NCI-H460 (cell line): Measurements from ENCODE around the gene CUBN. TPM values are rescaled to one million over a fixed set of nuclear protein-coding genes. Genes with fewer than 3 reads are reported as not detected.
A peak's percentile ranks its signal among the peaks of the same experiment; 100 is the strongest.

Experiments used
- DNase-seq: peaks from one replicate; pipeline ENCODE4 v3.0.0-alpha.2; 2016; ENCODE audit warnings: low read depth; ENCODE audit errors: extremely low read depth
- total RNA-seq: library from RNA; depleted of rRNA; stranded (reverse); fragments of >200 nt; shearing (Covaris generic); gene quantifications from 2 replicates; pipeline ENCODE4 v1.2.3, GENCODE V29; 2014

The CUBN gene
- total RNA-seq, 1 experiment from 2014 or later, result 0.67 TPM

DNA sequence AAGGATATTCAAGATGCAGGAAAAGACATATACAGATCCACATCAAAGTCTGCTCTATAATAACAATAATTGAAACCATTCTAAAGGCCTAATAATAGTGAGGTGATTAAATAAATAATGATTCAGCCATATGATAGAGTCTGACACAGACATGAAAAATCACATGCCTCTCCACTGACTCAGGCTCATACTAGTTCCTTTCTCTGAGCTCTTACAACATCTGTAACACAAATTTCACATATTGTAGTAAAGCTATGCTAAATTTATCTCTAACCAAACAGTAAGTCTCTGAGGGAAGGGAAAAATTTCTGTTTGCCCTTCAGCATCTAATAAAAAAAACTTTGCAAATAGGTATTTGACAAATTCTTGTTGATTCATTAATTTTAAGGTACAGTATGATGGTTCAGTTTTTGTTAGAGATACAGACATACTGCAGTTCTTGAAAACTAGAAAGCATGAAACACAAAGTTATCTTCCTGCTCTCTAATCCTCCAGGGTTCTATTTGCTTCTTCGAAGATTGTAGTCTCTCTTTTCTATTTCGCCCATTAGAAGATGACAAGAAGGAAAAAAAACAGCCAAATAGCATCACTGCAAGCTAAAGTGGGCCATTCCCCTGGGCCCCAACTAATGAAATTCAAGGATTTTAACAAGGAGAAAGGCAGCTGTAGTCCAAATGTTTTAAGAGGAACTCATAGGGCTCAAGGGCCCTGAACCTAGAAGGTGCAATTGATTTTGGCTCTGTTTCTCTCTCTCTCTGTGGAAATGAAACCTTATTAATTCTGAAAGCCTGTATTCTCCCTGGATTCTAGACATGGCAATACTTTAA is 53.9 kb downstream of the CUBN start:
- peak; percentile 82 for DNase-seq

DNA sequence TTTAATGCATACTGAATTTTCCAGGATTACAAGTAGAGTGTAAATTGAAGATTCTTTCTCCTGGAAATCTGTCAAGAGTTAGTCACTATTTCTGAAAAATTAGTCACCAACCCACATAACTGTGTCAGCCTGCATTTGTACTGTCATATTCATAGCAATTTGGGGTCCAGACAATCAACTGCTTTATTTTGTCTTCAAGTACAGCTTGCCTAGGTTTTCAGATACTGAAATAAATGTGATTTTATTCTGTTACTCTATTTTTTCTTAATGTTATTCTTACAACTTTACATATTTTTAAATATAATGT is 55.1 kb downstream of the CUBN start:
- no peak for DNase-seq

DNA sequence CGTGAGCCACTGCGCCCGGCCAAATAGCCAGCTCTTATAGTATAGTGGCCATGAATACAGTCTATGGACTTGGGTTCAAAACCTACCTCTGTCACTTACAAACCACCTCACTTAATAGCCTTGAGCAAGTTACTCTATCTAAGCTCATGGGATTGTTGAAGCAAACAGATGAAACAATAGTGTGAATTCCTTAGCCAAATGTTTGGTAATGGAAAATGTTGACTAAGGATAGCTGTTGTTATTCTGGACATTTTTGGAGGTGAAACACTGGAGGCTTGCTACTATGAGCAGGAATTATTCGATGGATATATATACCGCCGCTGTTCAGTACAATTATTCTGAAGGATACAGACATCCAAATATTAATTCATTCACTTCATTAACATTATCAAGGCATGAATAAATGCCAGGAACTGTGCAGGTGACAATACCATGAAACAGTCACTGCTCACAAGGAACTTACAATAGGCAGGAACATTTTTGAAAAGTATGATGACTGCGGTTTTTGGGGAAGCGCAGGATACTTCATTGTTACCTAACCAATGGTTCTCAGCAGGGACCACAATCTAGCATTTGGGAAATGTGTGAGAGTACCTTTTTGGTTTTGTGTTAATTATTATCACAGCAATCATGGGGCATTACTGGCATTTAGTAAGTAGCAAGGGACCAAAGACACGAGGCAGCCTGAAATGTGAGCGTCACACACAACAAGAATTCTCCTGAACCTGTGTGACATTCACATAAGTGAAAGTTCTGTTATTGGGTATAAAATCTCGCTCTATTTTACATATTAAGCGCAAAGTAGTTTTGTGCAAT is 55.7 kb downstream of the CUBN start:
- DNase-seq, result no peak

DNA sequence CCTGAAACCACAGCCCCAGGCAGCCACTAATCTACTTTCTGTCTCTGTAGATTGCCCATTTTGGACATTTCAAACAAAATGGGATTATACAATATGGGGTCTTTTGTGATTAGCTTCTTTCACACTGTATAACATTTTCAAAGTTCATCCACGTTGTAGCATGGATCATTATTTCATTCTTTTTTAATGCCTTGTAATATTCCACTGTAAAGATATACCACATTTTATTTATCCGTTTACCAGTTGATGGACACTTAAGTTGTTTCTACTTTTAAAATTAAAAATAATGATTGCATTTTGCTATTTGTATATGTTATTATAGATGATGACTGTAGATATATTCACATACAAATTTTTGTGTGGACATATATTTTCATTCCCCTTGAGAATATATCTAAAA is 60.7 kb downstream of the CUBN start:
- DNase-seq, result no peak

DNA sequence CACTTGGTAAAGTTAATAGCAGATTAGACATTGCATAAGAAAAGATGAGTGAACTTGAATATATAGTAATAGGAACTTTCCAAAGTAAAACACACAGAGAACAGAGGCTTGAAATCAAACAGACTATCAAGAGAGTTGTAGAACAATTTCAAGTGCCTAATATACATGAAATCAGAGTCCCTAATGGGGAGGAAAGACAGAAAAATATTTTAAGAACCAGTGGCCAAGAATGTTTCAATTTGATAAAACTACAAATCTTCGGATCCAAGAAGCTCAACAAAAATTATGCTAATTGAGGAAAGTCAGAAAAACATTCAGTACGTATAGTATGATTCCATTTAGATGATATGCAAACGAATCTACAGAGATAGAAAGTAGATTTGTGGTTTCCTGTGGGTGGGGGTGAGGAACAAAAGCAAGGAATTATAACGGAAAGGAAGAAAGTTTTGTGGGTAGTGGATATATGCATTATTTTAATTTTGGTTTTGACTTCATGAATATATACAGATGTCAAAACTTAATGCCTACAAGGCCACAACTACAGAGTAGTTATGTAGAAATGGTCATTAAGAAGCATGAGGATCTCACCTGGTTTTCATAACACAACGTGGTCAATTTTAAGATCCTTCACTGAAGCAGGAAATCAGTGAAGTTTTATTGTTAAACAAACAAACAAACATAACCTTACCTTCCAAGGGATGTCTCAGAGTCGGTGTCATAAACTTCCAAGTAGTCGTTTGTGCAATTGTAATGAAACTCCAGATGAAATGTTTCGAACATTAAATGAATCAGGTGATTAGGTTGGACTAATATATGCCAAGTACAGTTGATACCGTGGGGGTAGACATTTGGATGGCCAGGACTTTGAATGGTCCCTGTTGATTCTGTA is 62.0 kb downstream of the CUBN start:
- no peak for DNase-seq

DNA sequence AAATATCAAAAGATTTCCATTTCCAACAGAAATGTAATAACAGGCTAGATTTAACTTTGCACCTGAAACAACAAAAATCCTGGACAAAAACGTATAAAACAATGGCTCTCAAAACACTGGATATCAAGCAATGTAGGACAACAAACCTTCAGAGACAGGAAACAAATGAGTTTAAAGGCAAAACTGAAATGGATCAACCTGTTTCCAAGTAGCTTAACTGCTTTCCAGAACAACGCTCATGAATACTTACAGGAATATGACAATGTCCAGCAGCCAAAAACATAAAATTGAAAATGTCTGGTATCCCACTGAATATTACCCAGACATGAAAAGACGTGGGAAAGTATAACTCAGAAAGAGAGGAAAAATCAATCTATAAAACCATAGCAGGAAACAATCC is 62.8 kb downstream of the CUBN start:
- DNase-seq, result no peak

DNA sequence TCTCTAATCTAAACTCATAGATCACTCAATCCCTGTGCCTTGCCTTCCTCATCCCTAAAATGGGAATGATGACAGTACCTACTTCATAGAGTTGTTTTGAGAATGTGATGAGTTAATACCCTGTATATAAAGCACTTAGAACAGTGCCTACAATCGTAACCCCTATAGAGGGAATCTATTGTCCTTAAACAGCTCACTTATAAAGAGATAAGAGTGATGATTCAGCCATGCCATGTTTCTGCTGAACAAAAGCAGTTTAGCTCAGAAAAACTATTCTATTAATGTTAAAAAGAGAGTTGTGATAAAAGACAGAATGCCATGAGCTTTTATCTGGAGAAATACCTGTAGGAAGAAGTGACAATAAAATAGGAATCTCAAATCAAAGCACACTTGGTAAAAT is 63.6 kb downstream of the CUBN start:
- DNase-seq, result no peak

DNA sequence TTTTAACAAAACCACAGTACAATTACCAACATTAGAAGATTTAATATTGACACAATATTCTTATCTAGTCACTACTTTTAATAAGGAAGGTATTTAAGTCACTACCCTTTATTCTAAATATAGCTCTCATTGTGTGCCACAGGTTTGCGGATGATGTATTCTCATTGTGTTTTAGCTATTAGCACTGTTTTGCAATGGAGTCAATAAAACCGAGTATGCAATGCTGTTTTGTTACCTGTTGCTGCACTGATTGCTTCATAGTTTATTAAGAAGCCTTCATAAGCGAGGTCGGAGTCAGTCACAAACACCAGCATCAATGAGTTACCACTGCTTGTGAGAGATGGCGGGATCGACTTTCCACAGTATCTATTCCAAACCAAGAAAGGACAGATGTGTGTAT is 64.3 kb downstream of the CUBN start:
- DNase-seq, result no peak

DNA sequence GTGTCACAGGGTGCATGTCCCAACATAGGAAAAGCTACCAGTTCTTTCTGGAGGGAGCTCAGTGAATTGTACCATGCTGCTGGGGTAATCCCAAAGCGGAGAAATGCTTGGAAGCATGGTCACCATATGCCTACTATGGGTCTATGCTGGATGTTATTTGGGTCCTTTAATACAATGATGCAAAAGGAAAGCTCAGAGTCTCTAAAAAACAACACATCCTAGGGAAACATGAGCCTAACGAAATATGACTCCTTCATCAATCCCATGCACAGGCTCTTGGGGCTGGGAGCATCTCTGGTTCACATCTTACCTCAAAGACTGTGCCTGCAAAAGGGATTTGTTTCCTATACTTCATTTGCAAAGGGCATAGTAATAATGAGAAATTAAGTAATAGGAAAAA is 65.2 kb downstream of the CUBN start:
- no peak for DNase-seq

DNA sequence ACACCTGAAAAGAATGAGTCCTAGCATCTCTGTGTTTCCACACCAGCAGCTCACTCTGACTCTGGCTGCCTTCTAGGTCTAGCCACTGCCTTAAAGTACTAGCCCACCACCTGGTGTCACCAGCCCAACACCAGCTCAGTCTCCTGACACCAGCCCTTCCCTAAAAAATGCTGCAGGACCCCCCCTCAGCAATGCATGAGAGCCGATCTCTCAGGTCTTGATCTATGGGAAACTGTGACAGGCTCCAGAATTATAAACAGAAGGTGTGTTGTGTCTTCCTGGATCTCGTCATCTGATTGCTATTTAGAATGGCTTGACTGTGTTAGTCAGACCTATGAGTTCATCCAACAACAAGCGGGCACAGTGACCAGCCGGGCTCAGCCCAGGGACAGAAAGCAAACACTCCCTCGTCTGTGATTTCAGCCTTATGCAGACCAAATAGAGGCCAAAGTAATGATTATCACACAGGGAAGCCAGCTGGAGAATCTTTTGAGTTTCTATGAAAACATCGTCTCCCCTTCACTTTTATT is 66.6 kb downstream of the CUBN start:
- DNase-seq, result peak; percentile 46

DNA sequence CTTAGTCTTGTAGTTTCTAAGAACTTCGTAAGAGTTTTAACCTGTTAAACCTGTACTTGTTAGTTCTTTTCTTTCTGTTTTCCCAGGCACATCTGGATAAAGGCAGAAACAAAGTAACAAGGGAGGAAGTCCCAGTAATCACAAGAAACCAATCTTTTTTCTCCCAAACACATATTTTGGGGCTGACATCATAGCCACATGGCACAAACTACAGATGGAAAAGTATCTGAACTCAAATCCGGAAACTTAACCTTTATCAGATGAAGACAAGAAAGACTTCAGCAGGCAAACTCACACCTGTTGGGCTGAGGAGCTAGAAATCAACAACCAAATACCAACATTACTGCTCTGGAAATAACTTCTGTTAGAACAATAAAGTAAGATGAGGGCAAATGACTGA is 67.1 kb downstream of the CUBN start:
- no peak for DNase-seq

DNA sequence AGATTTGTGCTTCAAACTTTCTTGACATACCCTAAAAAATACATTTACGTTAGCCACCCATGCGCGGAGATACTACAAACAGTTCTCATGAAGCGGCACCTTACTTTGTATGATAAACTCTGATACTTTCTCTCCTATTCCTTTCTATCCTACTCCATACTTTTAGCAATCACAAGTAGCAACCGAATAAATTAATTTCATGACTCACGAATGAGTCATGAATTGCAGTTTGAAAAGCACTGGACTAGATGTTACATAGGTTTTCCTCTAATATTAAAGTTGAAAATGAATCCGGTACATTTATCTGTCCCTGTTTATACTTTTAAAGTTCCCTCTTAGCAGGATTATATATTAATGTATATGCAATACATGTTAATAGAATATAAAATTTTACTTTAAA is 67.6 kb downstream of the CUBN start:
- no peak for DNase-seq

DNA sequence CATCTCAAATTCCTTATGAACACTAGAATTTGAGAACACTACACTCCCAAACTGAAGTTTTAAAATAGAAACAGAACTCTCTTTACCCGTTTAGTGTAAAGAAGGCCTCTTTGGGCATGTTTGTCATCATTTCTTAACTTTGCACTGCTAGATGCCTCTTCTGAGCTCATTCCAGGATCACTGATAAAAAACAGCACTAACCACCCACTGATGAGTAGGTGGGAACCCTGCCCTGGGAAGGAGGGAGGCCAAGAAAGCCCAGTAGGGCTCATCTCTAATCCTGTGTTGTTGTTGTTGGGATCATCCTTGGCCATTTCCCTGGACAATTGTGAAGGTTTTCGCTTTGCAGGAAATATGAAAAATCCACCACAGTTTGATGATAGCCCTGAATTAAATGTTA is 68.2 kb downstream of the CUBN start:
- no peak for DNase-seq

DNA sequence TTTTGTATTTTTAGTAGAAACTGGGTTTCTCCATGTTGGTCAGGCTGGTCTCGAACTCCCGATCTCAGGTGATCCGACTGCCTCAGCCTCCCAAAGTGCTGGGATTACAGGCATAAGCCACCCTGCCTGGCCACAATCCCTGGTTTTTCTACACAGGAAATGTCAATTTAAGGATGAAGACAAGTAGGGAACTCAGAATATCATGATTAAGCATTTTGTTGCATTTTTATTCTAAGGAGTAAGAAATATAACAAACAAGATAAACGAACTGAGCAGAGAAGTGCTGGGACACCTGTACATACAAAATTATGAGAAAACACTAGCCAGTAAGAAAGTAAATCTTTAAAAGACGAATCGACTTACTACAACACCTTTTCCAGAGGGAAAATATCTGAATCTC is 69.3 kb downstream of the CUBN start:
- DNase-seq, result no peak

DNA sequence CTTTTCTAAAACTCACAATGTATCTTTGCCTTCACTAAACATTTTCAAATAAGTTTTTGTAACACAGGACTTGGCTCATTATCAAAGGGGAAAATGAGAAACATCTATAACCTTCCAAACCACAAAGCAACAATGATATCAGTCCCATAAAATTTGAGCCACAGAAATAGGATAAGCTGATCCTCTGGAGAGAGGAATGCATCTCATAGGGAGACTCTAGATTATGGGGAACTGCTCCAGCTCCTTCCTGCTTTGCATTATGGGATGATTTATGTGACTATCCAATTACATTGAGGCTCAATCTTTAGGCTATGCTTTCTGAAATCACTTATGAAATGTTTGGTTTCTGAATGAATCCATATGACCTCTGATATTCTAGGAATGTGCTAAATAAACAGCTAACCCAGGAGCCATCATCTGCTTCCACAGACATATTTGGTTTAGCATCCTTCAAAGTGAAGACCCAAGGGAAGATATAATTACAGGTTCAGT is 70.4 kb downstream of the CUBN start:
- no peak for DNase-seq

DNA sequence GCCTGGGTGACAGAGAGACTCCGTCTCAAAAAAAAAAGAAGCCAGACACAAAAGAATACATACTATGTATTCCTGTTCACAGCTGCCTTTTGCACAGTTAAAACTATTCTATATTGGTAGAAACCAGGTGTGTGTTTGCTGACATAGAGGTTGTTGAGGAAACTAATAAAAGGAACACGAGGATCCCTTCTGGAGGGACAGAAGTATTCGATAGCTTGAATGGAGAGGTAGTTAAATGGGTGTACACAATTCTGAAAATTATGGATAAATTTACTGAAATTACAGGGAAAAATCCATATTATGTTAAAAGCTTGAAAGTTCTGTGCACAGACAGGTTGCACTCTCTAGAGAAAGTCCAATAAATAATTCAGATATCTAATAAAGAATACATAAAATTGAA is 71.5 kb downstream of the CUBN start:
- DNase-seq, result no peak

DNA sequence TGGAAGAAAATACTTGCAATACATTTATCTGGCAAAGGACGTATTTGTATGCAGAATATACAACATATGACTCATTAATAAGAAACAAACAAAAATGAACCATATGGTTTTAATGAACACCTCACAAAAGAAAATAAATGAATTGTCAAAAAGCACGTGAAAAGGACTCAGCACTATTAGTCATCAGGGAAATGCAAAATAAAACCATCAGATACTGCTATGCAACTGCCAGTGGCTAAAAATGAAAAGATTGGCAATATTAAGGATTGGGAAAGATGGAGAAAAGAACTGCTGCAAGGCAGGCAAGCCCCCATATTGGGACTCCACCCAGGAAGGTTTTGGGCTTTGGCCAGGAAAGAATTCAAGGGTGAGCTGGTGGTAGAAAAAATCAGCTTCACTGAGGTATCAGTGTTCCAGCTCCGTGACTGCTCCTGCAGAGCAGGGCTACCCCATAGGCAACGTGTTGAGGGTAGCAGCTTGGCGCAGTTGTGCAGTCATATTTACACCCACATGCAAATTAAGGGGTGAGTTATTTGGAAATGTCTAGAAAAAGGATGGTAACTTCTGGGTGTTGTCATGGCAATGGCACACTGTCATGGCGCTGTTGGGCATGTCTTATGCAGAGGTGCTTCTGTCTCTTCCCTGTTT is 72.7 kb downstream of the CUBN start:
- no peak for DNase-seq

DNA sequence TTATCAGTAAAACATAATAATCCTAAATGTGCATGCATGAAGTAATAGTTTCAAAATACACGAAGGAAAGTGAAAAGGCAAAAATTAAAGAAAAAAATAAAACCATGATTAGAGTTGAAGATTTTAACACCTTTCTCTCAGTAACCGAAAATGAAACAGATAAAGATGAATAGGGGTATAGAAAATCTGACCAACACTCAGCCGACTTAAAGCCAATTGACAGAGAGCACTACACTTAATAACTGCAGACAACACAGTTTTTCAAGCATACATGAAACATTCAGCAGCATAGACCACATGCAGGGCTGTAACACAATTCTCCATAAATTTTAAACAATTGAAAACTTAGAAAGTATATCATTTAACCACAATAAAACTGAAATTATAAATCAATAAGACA is 76.1 kb downstream of the CUBN start:
- DNase-seq, result no peak

DNA sequence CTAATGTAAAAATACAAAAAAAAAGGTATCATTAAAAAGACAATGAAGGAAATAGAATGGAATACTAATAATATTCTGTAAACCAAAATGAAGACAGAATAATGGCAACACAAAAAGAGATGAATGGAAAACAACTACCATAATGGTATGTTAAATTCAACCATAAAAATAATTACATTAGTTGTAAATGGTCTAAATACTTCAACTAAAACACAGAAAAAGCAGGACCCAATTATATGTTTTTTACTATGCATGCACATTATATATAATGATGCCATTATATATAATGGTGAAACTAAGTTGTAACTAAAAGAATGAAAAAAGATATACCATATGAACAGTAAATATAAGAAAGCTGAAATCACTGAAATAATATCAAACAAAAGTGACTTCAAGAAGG is 76.5 kb downstream of the CUBN start:
- DNase-seq, result no peak

DNA sequence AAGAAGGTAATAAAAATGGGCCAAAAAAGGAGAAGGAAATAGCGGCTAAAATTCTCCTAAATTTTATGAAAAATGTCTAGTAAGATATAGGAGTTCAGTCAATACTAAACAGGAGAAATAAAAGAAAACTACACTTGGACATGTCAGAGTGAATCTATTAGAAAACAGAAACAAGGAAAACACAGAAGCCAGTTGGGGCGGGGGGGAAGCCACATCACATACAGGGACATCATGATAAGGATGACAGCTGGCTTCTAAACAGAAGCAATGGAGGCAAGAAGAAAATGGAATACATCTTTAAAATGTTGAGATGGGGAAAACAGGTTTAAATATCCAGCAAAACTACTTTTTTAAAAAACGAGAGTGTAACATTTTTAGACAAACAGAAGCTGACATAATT is 77.8 kb downstream of the CUBN start:
- DNase-seq, result no peak
